HEK293T (cell line): ENCODE data around the gene CCDC175.

Source experiments
- CTCF ChIA-PET: fragments of 350-600 bp; formaldehyde crosslinking; extraction: SDS; loops from one replicate; lab custom pipeline; 2021; ENCODE audit warnings: antibody characterized with exemption, inconsistent platforms; lab: Yijun Ruan, JAX
- POLR2A ChIA-PET: fragments of 350-600 bp; formaldehyde crosslinking; extraction: SDS; loops from one replicate; lab custom pipeline; 2020; ENCODE audit warnings: antibody characterized with exemption, inconsistent platforms; lab: Yijun Ruan, JAX
- DNase-seq: peaks from one replicate; pipeline ENCODE4 v3.0.0; 2012; ENCODE audit warnings: mixed read lengths; ENCODE audit errors: extremely low spot score
- ARNT ChIP-seq: fragments of 450-650 bp; IDR thresholded peaks from 2 replicates; pipeline ENCODE4 v1.6.1; 2017; ENCODE audit warnings: mild to moderate bottlenecking
- BHLHE40 ChIP-seq: fragments of 450-650 bp; IDR thresholded peaks from 2 replicates; pipeline ENCODE4 v1.6.1; 2016; ENCODE audit warnings: mild to moderate bottlenecking, moderate library complexity, borderline replicate concordance
- CTBP1 ChIP-seq: fragments of 450-650 bp; IDR thresholded peaks from 2 replicates; pipeline ENCODE4 v1.6.1; 2016; ENCODE audit warnings: borderline replicate concordance
- ELF4 ChIP-seq: fragments of 450-650 bp; IDR thresholded peaks from 2 replicates; pipeline ENCODE4 v1.6.1; 2017; ENCODE audit warnings: antibody characterized with exemption
- FOXA1 ChIP-seq: fragments of 450-650 bp; IDR thresholded peaks from 2 replicates; pipeline ENCODE4 v1.6.1; 2016; ENCODE audit warnings: mild to moderate bottlenecking
- FOXK2 ChIP-seq: fragments of 450-650 bp; IDR thresholded peaks from 2 replicates; pipeline ENCODE4 v1.6.1; 2016; ENCODE audit warnings: mild to moderate bottlenecking
- FOXM1 ChIP-seq: fragments of 450-650 bp; IDR thresholded peaks from 2 replicates; pipeline ENCODE4 v1.6.1; 2017; ENCODE audit warnings: mild to moderate bottlenecking, borderline replicate concordance
- HDGF ChIP-seq: fragments of 450-650 bp; IDR thresholded peaks from 2 replicates; pipeline ENCODE4 v1.6.1; 2017; ENCODE audit warnings: antibody characterized with exemption, borderline replicate concordance
- L3MBTL2 ChIP-seq: fragments of 450-650 bp; conservative IDR thresholded peaks from 2 replicates; pipeline ENCODE4 v1.6.1; 2016; ENCODE audit warnings: mild to moderate bottlenecking
- LEF1 ChIP-seq: fragments of 450-650 bp; IDR thresholded peaks from 2 replicates; pipeline ENCODE4 v1.6.1; 2017; ENCODE audit warnings: mild to moderate bottlenecking, borderline replicate concordance
- NFRKB ChIP-seq: fragments of 450-650 bp; IDR thresholded peaks from 2 replicates; pipeline ENCODE4 v1.6.1; 2016; ENCODE audit warnings: mild to moderate bottlenecking, moderate library complexity
- SP1 ChIP-seq: fragments of 450-650 bp; IDR thresholded peaks from 2 replicates; pipeline ENCODE4 v1.6.1; 2017
- SUZ12 ChIP-seq: fragments of 450-650 bp; IDR thresholded peaks from 2 replicates; pipeline ENCODE4 v1.6.1; 2016; ENCODE audit warnings: mild to moderate bottlenecking
- TARDBP ChIP-seq: fragments of 450-650 bp; IDR thresholded peaks from 2 replicates; pipeline ENCODE4 v1.6.1; 2016
- ZNF384 ChIP-seq: fragments of 450-650 bp; IDR thresholded peaks from 2 replicates; pipeline ENCODE4 v1.6.1; 2016
- TF ChIP-seq, protein P1 (sequence below): fragments of 450-650 bp; IDR thresholded peaks from 2 replicates; pipeline ENCODE4 v1.6.1; 2016

The CCDC175 gene

GRCh38 chr14:59582845-59583509 is 6.4 kb upstream of the CCDC175 start:
- TF ChIP-seq BHLHE40 (no peak), ARNT (no peak), L3MBTL2 (no peak), ELF4 (no peak), HDGF (no peak), SUZ12 (no peak), FOXA1 (no peak), SP1 (no peak), NFRKB (no peak)
- TF ChIP-seq, protein P1, sequence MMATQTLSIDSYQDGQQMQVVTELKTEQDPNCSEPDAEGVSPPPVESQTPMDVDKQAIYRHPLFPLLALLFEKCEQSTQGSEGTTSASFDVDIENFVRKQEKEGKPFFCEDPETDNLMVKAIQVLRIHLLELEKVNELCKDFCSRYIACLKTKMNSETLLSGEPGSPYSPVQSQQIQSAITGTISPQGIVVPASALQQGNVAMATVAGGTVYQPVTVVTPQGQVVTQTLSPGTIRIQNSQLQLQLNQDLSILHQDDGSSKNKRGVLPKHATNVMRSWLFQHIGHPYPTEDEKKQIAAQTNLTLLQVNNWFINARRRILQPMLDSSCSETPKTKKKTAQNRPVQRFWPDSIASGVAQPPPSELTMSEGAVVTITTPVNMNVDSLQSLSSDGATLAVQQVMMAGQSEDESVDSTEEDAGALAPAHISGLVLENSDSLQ: no peak
- CTCF ChIA-PET: interaction anchor here (0.6 to 1.4 kb wide), 2 partner anchors 76 to 841 kb away, joined by 3 to 6 read pairs; no protein-coding TSS in a partner anchor
- DNase-seq: no peak
- POLR2A ChIA-PET: interaction anchor here (1.8 kb wide), 1 partner anchor 99 kb away, joined by 5 read pairs; the partner anchor contains the start of gene L3HYPDH

DNA sequence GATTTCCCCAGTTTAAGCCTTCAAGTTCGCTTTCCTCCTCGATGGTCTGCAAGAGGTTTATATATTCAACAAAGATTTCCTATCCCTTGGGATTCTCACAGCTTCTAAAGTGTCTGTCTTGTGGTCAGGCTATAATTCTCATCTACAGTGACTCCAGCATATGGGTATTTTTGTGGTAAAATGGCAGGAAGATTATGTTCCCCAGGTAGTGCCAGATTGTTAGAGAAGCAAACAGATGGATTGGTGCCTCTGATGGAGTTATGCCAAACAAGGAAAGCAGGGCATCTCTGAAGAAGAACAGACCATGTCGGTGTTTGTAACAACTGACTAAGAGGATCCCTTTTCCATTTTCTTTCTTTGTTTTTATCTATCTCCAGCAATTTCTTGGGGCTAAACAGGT is 5.5 kb upstream of the CCDC175 start:
- no peak for DNase-seq
- no peak for TF ChIP-seq BHLHE40
- TF ChIP-seq ZNF384: no peak
- TF ChIP-seq SUZ12: no peak
- no peak for TF ChIP-seq NFRKB
- TF ChIP-seq HDGF: no peak
- TF ChIP-seq LEF1: no peak
- ChIA-PET POLR2A (no interaction called here), CTCF (interaction anchor here (1.1 kb wide), 1 partner anchor 9 kb away, joined by 3 read pairs; no protein-coding TSS in a partner anchor)

GRCh38 chr14:59580911-59581310 is 4.3 kb upstream of the CCDC175 start:
- ChIA-PET POLR2A (no interaction called here), CTCF (no interaction called here)
- no peak for TF ChIP-seq CTBP1
- TF ChIP-seq ELF4: no peak
- no peak for TF ChIP-seq ZNF384
- TF ChIP-seq SUZ12: no peak

DNA sequence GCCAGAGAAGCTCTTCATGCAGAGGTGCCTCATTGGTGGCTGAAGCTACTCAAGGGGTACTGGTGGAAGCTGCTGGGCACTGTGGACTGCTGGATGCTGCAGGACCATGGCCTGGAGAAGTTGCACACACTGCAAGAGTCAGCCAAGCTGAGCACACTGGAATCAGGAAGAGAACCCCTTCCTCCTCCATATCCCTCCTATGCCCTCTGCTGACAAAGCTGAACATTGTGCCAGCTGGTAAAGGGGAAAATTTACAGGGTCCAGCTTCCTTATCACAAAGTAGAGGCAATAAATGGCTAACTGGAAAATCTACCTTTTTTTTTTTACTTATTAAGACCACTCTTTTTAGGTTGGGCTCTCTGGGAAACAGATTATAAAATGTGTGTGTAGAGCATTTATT is 6.5 kb downstream of the CCDC175 start:
- TF ChIP-seq FOXA1 (no peak), TARDBP (no peak), SUZ12 (no peak), SP1 (no peak), CTBP1 (no peak), BHLHE40 (no peak), FOXK2 (no peak)
- ChIA-PET POLR2A (no interaction called here), CTCF (interaction anchor here (0.7 to 2.8 kb wide), 4 partner anchors 8 to 63 kb away, joined by 3 to 18 read pairs (median 7); no protein-coding TSS in a partner anchor)
- DNase-seq: no peak

More at GRCh38 chr14:59580911-59581310, 4.3 kb upstream of the CCDC175 start:
- DNase-seq: no peak

GRCh38 chr14:59566725-59567124 is 9.9 kb downstream of the CCDC175 start:
- ChIA-PET POLR2A (no interaction called here), CTCF (interaction anchor here (1.1 to 2.5 kb wide), 2 partner anchors 10 to 331 kb away, joined by 5 to 23 read pairs; partner anchors contain the start of gene CCDC175)
- TF ChIP-seq FOXM1: no peak
- TF ChIP-seq HDGF: no peak
- no peak for TF ChIP-seq LEF1
- no peak for TF ChIP-seq SP1
- no peak for TF ChIP-seq SUZ12
- TF ChIP-seq FOXK2: no peak
- TF ChIP-seq, protein P1: no peak
- TF ChIP-seq L3MBTL2: no peak
- no peak for TF ChIP-seq BHLHE40
- TF ChIP-seq ZNF384: no peak
- no peak for TF ChIP-seq ARNT
- TF ChIP-seq ELF4: no peak
- no peak for TF ChIP-seq CTBP1
- TF ChIP-seq TARDBP: no peak
- TF ChIP-seq FOXA1: no peak
- no peak for TF ChIP-seq NFRKB
- DNase-seq: no peak

- POLR2A ChIA-PET: no interaction called here
- no peak for DNase-seq
- CTCF ChIA-PET: interaction anchor here (1.1 to 2.5 kb wide), 2 partner anchors 11 to 331 kb away, joined by 5 to 23 read pairs; partner anchors contain the start of gene CCDC175
- TF ChIP-seq CTBP1 (no peak), LEF1 (no peak), SP1 (no peak), SUZ12 (no peak), NFRKB (no peak), FOXM1 (no peak), FOXK2 (no peak)
- TF ChIP-seq, protein P1: no peak
Measured at GRCh38 chr14:59566296-59566695, 10.3 kb downstream of the CCDC175 start.
